RWPE1 (cell line): ENCODE results near the gene NRXN3.

Experiments used
- CTCF ChIA-PET: fragments of 350-600 bp; sonication (Branson Sonifier 250); formaldehyde crosslinking; extraction: SDS; loops from one replicate; lab custom pipeline; 2021; lab: Yijun Ruan, JAX
- POLR2A ChIA-PET: fragments of 400-600 bp; formaldehyde crosslinking; extraction: SDS; loops from one replicate; lab custom pipeline; 2020; ENCODE audit warnings: antibody characterized with exemption; ENCODE audit not compliant: low non-redundant PET; lab: Yijun Ruan, JAX
- DNase-seq: peaks from one replicate; pipeline ENCODE4 v3.0.0; 2012; ENCODE audit warnings: low spot score
- H3K27ac ChIP-seq: fragments of 450-650 bp; 2 replicates; pipeline ENCODE4 v1.5.1; 2017
- CTCF ChIP-seq: fragments of 450-650 bp; conservative IDR thresholded peaks from 2 replicates; pipeline ENCODE4 v1.5.1; 2017; ENCODE audit warnings: low read depth, mild to moderate bottlenecking

NRXN3 gene

GRCh38 chr14:79861111-79861510 is 1690.9 kb downstream of the NRXN3 start:
- POLR2A ChIA-PET = no interaction called here
- TF ChIP-seq CTCF = no peak
- CTCF ChIA-PET = no interaction called here
- no peak for DNase-seq
- no peak overlapping the region for H3K27ac ChIP-seq

- CTCF ChIA-PET = no interaction called here
- DNase-seq = no peak
- H3K27ac ChIP-seq = no peak overlapping the region
- no peak for TF ChIP-seq CTCF
- POLR2A ChIA-PET = no interaction called here
Observed at GRCh38 chr14:79862045-79862444, 1691.9 kb downstream of the NRXN3 start.

GRCh38 chr14:79871136-79871535 is 1701.0 kb downstream of the NRXN3 start:
- ChIA-PET POLR2A (no interaction called here), CTCF (no interaction called here)
- no peak overlapping the region for H3K27ac ChIP-seq
- DNase-seq = no peak
- no peak for TF ChIP-seq CTCF

- ChIA-PET POLR2A (no interaction called here), CTCF (no interaction called here)
- no peak for DNase-seq
- H3K27ac ChIP-seq = no peak overlapping the region
- no peak for TF ChIP-seq CTCF
Observed at GRCh38 chr14:79878229-79878628, 1708.1 kb downstream of the NRXN3 start.

- ChIA-PET CTCF (no interaction called here), POLR2A (no interaction called here)
- no peak for TF ChIP-seq CTCF
- DNase-seq = no peak
- H3K27ac ChIP-seq = no peak overlapping the region
Observed at GRCh38 chr14:79878785-79879184, 1708.6 kb downstream of the NRXN3 start.

GRCh38 chr14:79881299-79881698 is 1711.1 kb downstream of the NRXN3 start:
- TF ChIP-seq CTCF = no peak
- ChIA-PET POLR2A (no interaction called here), CTCF (no interaction called here)
- DNase-seq = no peak
- H3K27ac ChIP-seq = no peak overlapping the region

- no peak for TF ChIP-seq CTCF
- DNase-seq = no peak
- H3K27ac ChIP-seq = no peak overlapping the region
- CTCF ChIA-PET = no interaction called here
- POLR2A ChIA-PET = no interaction called here
Observed at GRCh38 chr14:79890527-79890926, 1720.4 kb downstream of the NRXN3 start.
